HG03442 (cell line): ENCODE measurements around the gene GAK.

ENCODE experiments used
- ATAC-seq: cut with Tn5 transposase; IDR thresholded peaks from one replicate; pipeline ENCODE4 v1.9.1; 2021; ENCODE audit warnings: mild to moderate bottlenecking, moderate library complexity; ENCODE audit not compliant: unreplicated experiment

Gene GAK

GRCh38 chr4:964346-965025, 32.4 kb upstream of the GAK start:
- no peak for ATAC-seq

- ATAC-seq: no peak
Observed at GRCh38 chr4:963276-964225, 31.4 kb upstream of the GAK start.

- no peak for ATAC-seq
Observed at GRCh38 chr4:962231-963208, 30.4 kb upstream of the GAK start.

GRCh38 chr4:961351-962230, 29.5 kb upstream of the GAK start:
- ATAC-seq: no peak

- no peak for ATAC-seq
Observed at GRCh38 chr4:960636-961350, 28.7 kb upstream of the GAK start.

- no peak for ATAC-seq
Observed at GRCh38 chr4:960140-960635, 28.1 kb upstream of the GAK start.

- ATAC-seq: no peak
Observed at GRCh38 chr4:959338-960139, 27.4 kb upstream of the GAK start.

- no peak for ATAC-seq
Observed at GRCh38 chr4:958696-959337, 26.7 kb upstream of the GAK start.

GRCh38 chr4:958314-958665, 26.2 kb upstream of the GAK start:
- ATAC-seq: no peak

- ATAC-seq: no peak
Observed at GRCh38 chr4:957581-958313, 25.6 kb upstream of the GAK start.

GRCh38 chr4:957231-957580, 25.1 kb upstream of the GAK start:
- no peak for ATAC-seq

- ATAC-seq: no peak
Observed at GRCh38 chr4:956531-957230, 24.6 kb upstream of the GAK start.

- ATAC-seq: no peak
Observed at GRCh38 chr4:955931-956381, 23.8 kb upstream of the GAK start.

GRCh38 chr4:955161-955921, 23.2 kb upstream of the GAK start:
- no peak for ATAC-seq

- no peak for ATAC-seq
Observed at GRCh38 chr4:954211-955020, 22.3 kb upstream of the GAK start.
